Left hindlimb (tissue), 1 donor: Measurements from ENCODE around the gene RTL10.
"Not testable (repeated sequence)": the region's sequence is repeated elsewhere in the genome, so short reads cannot be mapped to it uniquely, and the experiment has no call there.

ENCODE experiments used
- DNase-seq: peaks from one replicate; pipeline ENCODE4 v3.0.0-alpha.2; 2018

The RTL10 gene

DNA sequence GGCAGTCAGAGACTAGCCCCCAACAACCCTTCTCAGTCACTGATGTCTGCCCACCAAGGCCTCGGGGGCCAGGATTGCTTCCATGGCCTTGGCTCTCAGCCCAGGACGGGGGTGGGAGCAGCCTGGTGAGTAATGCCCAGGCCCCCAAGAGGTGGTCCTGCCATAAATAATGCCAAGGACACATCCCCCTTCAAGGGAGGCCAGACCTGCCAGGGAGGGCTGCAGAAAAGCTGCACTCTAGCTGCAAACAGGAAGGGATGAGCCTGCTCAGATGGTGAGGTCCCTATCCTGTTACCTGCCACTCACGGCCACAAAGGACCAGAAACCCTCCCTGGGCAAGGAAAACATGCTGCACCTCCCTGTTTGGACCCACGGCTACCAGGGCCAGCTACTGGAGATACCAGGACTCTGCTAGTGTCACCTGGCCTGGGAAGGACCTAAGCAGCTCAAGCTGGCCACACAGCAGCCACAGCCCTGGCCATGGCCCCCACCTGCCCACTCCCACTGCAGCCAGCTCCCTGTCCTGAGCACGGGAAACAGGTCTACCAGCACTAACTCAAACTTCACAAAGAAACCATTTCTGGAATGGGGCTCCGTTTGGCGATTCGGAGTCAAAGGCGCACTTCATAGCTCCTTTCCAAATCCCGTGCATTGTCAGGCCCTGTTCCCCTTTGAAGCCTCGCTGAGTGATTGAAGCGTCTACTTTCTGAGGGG is 12.1 kb downstream of the RTL10 start:
- DNase-seq, result no peak

DNA sequence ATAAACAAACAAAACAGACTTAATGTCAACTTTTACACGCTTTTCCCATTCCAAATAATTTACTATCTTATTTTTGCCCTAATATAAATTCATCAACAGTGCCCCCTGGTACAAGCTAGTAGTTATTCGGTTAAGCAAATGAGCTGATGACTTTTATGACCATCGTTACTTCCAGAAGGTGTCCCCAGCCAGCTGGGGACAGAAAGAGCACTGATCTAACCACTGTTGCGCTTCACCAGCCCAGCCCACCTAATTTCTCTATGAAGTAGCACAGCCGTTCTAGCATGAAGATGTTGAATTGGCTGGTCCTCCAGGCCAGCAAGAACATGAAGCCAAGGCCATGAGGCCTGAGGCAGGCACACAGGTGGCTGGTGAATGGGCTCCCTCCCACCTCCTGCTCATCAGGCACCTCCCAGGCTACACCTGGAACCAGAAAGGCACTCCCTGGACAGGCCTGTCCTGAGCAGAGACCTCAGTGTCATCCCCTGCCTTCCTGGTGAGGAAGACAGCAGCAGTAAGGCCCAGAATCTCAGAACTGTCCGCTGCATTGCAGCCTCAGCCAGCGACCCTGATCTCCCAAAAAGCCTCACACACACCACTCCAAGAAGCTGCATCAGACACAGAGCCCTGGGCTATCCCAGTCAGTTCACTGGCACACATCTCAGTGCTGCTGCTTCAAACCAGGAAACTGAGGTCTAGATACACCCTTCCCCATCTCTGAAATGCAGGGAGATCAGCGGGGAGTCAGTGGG is 12.9 kb downstream of the RTL10 start:
- DNase-seq, result no peak

DNA sequence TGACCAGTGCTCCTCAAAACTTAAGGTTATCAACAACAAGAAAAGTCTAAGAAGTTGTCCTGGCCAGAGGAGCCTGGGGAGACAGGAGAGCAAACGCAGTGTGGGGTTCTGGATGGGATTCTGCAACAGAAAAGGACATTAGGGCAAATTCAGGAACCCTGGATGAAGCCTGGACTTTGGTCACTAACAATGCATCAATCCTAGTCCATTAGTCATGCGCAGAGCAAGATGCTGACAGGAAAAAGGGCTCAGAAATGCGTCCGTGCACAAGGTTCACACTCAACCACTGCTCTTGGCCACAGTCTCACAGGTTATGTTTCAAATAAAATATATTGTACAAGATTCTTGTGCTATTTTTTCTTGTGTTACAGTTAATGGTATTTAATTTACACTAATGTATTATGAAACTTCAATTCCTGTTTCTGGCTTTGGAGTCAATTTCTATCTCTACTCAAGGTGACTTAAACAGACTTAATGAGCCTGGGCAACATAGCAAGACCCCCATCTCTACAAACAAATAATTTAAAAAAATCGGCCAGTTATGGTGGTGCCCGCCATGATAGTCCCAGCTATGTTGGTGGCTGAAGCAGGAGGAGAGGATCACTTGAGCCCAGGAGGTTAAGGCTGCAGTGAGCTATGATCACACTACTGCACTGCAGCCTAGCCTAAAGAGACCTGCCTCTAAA is 13.6 kb downstream of the RTL10 start:
- no peak for DNase-seq

DNA sequence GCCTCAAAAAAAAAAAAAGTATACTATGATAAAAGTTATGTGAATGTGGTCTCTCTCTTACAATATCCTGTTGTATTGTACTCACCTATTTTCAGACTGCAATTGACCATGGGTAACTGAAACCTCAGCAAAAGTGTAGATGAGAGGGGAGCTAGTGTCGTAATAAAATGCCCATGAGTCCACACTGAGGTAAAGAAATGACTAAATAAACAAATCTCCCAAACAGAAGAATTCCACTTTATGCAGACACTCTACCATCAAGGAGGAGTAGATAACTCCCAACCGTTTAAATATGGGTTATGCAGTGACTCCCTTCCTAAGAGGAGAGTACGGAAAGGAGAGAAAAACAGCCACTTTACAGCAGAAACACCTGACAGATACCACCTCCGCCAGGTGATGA is 14.6 kb downstream of the RTL10 start:
- DNase-seq, result no peak

DNA sequence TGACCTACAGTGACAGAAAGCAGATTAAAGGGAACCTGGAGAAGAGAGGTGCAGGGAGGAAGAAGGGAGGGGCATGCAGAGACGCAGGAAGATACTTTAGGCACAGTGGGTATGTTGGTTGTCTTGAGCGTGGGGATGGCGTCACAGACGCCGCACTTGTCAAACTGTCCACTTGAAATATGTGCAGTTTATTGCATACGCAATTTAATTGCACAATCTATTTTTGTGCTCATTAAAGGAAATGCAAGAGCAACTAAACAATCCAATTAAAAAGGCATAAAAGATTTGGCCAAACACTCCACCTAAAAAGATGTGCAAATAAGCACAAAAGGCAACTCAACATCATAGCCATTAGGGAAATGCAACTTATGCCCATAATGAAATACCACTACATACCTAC is 16.8 kb downstream of the RTL10 start:
- no peak for DNase-seq

DNA sequence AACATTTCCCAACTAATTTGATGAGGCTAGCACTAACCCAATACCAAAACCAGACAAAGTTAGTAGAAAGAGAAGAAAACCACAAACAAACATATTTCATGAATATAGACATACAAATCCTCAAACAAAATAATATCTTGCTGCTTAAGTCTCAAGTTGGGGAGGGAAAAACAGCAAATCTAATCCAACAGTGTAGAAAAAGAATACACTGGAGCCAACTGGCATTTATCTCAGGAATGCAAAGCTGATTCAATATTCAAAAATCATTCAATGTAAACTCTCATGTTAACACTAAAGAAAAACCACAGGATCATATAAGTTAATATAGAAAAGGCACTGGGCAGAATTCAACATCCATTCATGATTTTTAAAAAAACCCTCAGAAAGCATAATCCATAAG is 18.2 kb downstream of the RTL10 start:
- DNase-seq, result no peak

DNA sequence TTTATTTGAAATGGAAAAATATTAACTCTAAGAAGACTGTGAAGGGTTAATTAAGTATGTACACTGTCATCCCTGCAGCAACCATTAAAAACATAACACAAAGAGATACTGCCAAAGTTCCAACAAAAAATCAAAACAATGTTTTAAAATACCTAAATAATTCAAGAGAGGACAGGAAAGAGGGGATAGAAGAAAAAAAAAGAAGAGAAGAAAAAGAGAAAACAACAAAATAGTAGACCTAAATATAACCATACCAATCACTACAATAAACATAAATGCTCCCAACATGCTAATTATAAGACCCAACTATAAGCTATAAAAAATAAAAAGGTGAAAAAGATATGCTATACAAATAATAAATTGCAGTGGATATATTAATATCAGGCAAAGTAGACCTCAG is 20.1 kb downstream of the RTL10 start:
- no peak for DNase-seq

DNA sequence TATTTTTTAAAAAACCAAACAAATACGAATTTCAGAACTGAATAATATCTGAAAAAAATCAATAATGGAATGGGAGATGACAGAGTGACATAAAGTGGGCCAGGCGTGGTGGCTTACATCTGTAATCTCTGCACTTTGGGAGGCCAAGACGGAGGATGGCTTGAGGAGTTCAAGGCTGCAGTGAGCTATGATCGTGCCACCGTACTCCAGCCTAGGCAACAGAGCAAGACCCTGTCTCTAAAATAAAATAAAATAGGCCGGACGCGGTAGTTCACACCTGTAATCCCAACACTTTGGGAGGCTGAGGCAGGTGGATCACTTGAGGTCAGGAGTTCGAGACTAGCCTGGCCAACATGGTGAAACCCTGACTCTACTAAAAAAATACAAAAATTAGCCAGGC is 21.3 kb downstream of the RTL10 start:
- not testable (repeated sequence) for DNase-seq

DNA sequence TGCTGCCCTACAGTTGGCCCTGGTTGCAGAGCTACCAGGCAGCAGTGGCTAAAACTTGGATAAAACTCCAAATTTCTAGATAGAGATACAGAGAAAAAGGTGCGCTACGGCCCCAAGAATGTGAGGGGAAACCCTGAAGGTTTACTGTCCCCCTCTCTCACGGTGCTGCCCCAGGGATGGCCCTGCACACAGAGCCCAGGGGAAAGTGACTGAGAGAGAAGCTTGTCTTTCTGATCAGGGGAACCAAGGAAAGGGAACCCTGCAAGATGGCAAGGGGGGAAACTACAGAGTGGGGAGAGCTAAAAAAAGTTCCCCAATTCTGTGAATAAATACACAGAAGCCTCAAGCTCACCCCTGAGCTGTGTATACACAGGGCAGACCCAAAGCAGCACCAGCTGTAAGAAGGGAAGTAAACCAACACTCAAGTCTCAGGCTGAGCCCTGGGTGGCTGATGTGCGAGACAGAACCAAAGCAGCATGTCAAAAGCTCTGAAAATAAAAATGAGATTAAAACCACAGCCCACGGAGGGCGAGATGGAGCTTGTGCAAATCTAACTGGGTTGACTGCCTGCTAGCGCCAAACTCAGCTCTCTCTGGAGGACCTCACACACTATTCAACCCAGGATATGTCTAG is 22.1 kb downstream of the RTL10 start:
- no peak for DNase-seq

DNA sequence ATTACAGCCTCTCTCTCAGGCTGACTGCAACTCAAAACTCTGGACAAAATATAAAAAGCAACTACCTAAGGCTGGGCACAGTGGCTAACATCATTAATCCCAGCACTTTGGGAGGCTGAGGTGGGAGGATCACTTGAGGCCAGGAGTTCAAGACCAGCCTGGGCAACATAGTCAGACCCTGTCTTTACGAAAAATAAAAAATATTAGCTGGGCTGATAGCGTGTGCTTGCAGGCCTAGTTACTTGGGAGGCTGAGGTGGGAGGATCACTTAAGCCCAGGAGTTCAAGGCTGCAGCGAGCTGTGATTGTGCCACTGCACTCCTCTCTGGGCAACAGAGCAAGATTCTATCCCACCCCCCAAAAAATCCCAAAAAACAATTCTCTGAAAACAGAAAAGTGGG is 22.7 kb downstream of the RTL10 start:
- not testable (repeated sequence) for DNase-seq

DNA sequence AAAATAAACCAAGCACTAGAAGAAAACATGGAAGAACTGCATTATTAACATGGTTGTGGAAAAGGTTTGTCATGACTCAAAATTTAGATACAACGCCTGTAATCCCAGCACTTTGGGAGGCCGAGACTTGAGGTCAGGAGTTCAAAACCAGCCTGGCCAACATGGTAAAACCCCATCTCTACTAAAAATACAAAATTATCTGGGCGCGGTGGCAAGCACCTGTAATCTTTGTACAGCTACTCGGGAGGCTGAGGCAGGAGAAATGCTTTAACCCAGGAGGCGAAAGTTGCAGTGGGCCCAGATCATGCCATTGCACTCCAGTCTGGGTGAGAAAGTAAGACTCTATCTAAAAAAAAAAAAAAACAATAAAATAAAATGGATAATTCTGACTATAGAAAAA is 23.7 kb downstream of the RTL10 start:
- no peak for DNase-seq

DNA sequence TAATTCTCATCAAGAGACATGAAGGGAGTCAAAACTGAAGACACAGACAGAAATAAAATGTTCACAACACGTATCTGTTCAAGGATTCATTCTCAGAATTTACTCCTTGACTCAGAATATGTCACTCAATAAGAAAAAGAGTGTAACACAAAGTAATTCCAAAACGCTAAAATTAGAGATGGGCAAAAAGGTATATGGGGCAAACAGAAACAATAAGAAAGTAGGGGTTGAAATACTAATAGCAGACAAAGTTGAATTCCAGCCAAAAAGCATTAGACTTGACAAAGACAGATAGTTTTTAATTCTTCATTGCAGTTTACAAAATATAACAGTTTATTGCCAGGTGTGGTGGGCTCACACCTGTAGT is 26.7 kb downstream of the RTL10 start:
- DNase-seq, result no peak

DNA sequence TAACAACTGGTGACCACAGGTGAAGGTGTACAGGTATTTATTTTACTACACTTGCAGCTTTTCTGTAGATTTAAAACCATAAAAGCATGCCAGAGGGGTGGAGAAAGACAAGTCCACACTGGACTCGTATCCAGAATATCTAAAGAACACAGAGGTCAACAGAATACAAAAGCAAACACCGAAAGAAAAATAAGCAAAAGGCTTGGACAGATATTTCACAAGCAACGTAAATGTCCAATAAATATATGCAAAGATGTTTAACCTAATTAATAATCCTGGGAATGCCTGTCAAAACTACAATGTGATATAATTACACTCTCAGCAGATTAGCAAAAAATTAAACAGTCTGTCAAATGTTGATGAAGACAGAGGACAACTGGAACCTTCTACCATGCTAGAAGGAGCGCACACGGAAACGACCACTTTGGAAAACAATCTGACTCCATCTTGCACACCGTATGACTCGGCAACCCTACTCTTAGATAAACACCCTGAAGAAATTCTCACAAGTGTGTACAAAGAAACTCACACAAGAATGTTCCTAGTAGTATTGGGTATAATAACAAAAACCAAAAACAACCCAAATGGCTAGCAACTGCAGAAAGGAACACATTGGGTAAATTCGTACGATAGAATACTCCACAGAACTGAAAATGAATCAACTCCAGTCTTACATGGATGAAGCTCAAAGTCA is 27.2 kb downstream of the RTL10 start:
- no peak for DNase-seq

DNA sequence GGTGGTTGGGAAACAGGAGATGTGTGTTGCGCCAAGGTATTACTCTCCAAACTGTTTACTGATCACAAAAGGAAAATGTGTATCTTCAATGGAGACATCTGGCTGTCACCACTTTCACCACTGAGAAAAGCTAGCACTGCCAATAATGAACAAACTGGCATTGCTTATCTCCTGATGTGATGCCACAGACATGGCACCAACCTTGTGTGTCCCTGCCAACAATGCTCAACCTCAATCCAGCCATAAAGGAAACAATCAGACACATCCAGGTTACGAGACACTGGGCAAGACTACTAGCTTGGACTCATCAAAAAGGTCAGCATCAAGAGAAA is 28.1 kb downstream of the RTL10 start:
- no peak for DNase-seq

DNA sequence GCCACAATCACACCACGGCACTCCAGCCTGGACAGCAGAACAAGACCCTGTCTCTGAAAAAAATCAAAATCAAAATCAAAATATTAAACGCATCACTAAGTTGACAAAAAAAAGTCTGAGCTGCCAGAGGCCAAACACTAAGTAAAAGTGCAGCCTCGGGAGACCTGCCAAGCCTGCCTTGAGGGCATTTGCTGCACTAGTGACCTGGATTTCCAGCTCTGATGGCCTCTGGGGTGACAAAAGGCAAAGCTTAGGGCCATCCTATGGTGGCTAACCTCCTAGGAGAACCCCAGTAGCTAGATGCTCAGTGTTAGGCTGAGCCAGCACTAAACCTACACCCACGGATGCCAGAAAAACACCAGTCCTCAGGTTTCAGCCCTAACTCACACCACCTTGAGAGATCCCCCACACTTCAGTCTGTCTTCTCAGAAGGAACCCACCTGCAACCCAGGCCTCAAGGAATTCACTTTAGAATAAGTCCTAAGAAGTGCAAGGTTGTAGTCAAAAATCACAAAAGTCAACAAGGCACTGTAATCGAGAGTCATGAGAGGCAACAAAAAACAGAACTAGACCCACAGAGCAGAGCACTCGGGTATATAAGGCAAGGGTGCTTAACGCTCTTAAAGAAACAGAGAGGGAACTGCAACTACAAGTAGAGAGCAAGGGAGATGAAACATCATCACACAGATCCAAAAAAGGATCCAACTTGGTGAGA is 28.6 kb downstream of the RTL10 start:
- DNase-seq, result no peak

DNA sequence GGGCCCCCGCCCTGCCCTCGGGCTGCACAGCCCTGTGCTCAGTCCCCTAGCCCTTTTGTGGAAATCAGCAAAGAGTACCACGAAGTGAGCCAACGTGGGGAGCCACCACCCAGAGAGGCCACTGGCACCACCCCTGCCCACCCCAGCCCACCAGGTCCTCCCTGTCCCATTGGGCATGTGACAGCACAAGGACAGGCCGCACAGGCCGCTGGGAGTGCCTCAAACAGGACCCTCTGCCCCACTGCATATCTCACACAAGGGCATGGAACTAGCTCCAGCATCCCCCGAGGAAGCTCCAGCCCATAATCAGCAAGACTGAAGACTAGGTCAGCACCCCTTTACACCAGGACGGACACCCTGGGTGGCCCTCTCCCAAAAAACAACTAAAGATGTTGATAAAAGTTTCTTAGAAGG is 29.7 kb downstream of the RTL10 start:
- DNase-seq, result peak; percentile 24

DNA sequence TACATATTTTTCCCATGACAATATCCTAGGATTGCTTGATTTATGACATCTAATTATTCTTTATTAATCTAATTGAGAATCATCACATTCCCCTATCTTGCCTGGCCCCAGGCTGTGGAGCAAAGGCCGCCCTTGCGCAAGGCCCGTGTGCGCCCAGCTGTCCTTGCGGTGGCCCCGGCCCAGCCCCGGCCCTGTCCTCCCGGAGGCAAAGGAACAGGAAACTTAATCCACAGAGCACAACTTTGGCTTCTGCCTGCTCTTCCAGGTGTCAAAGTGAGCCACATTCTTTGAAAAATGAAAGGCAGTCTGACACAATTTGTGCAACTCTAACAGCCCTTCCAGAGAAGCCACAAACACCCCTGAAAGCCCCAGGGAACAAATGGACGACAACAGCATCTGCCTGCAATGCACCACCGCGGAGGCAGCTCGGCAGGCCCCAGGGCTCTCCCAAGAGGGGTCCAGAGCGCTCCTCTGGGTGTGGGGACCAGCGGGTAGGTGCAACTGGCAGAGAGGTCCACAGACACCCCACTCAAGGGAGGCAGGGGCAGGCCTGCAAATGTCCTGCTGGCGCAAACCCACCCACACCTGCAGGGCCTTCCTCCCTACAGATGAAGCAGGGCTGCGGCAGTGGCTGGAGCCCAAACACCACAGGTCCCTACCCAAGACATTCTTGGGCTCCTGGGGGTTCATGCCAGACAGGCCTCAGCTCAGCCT is 30.3 kb downstream of the RTL10 start:
- no peak for DNase-seq

DNA sequence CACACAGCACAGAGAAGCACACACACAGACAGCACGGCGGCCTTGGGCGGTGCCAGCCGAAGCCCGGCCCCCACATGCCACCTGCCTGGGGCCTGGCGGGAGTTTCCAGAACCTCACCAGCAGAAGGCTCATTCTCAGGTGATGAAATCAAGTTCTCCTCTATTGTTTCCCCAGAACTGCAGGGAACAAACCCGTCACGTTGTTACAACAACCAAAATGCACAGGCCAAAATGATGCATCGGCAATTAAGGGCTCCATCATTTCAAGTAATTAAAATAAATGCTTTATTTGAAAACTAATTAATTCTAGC is 30.8 kb downstream of the RTL10 start:
- no peak for DNase-seq

DNA sequence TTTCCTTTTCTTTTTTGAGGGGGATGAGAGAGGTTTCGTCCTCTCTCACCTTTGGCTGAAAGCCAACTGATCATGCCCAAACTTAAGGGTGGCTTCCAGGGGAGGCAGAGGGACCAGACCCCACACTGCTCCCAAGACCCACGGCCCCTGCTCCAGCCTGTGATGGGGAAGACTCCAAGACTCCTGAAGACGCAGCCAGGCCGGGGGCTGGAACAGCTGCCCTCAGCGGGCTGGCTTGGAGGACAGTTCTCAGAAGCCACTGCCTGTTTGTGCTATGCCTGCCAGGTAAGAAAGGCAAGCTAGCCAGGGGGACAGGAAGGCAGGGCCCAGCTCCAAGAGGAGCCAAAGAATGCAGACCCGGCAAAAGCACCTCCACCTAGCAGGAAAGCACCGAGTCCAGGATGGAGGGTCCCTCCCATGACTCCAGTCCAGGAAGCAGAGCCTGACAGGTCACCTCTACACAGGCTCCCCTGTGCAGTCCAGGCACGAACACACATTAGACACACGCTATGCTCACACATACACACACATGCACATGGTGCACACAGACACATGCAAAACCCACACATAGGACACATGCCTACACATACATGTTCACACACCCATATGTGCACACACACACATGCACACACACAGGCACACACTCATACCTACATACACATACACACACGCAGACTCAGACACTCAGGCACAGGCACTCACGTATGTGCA is 31.3 kb downstream of the RTL10 start:
- DNase-seq, result peak; percentile 18

DNA sequence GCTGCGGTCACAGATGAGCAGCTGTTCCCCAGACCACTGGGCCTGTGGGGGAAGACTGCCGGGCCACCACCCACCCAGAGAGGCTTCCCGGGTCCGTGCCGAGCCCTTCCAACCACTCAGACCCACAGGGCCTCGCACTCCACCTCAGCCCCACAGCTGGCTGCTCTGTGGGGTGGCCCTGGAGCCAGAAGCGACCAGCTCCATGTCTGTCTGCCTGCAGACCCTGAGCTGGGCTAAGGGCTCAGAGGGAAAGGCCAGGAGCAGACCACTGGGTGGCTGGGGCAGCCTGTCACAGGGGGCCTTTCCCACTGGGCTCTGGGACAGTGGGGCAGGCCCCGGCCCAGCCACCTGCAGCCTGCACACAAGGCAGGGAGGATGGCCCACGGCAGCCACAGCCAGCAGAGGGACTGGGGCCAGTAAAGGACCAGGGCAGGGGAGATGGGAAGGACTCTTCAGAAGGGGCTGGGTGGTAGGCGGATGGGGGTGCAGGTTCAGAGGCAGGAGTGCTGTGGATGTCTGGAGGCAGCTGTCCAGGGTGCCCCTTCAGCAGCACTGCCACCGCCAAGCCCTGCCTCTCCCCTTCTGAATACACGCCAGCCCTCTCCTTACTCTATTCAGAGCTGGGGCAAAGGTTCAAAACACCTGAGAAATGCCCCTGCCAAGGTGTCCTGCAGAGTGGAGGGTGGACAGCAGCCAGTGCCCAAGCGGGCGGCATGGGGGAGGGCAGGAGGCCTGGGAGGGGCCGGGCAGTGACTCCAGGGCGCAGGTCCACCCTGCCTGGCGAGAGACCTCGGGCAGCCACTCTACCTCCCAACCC is 32.2 kb downstream of the RTL10 start:
- peak; percentile 19 for DNase-seq
